Endothelial cell of umbilical vein (primary cell): Measurements from ENCODE around the gene CREB3L2.
"Not testable (repeated sequence)": the region's sequence is repeated elsewhere in the genome, so short reads cannot be mapped to it uniquely, and the experiment has no call there.

Source experiments
- CTCF ChIP-seq, 2 donors: IDR thresholded peaks; 1 replicate in 1 of 2; 2 replicates in 1 of 2; pipeline ENCODE4 v1.5.1; 2011; ENCODE audit warnings: low read length in 2 of 2, mild to moderate bottlenecking in 2 of 2, moderate library complexity in 2 of 2, control low read depth in 1 of 2, inconsistent platforms in 1 of 2, low read depth in 1 of 2; ENCODE audit not compliant: insufficient read depth in 1 of 2; ENCODE audit errors: extremely low read depth in 1 of 2
- EZH2 ChIP-seq: IDR thresholded peaks from 2 replicates; pipeline ENCODE4 v1.6.1; 2012; ENCODE audit warnings: borderline replicate concordance, low read depth, mild to moderate bottlenecking, moderate library complexity, low read length, inconsistent platforms; ENCODE audit not compliant: severe bottlenecking
- FOS ChIP-seq: IDR thresholded peaks from 2 replicates; pipeline ENCODE4 v1.6.1; 2011; ENCODE audit warnings: mild to moderate bottlenecking, low read length, moderate library complexity, borderline replicate concordance; ENCODE audit not compliant: insufficient read depth
- GATA2 ChIP-seq: IDR thresholded peaks from 2 replicates; pipeline ENCODE4 v1.7.0; 2011; ENCODE audit warnings: low read depth, mild to moderate bottlenecking, moderate library complexity, mixed read lengths, low read length; ENCODE audit not compliant: insufficient read length, insufficient read depth
- MAX ChIP-seq: IDR thresholded peaks from 2 replicates; pipeline ENCODE4 v1.6.1; 2011; ENCODE audit not compliant: insufficient read depth, insufficient read length
- POLR2A ChIP-seq: IDR thresholded peaks from 2 replicates; pipeline ENCODE4 v1.6.1; 2012; ENCODE audit warnings: low read depth, mild to moderate bottlenecking, control low read depth, low read length
- POLR2AphosphoS5 ChIP-seq: IDR thresholded peaks from 2 replicates; pipeline ENCODE4 v1.6.1; 2012; ENCODE audit warnings: low read depth, mild to moderate bottlenecking, control low read depth, low read length, moderate library complexity; ENCODE audit not compliant: insufficient read depth

- TF ChIP-seq EZH2; POLR2AphosphoS5; CTCF (IDR thresholded peaks at IDR 0.05; ENCODE audit: extremely low read depth in 1 of 2, insufficient read depth in 1 of 2, low read depth in 1 of 2, low read length in 2 of 2); MAX; GATA2; FOS; POLR2A: not testable (repeated sequence)
These were observed 38.2 kb upstream of the CREB3L2 start for GRCh38 chr7:138040063-138040462.
